ENCODE results near the gene KCNK5.

The KCNK5 gene

DNA sequence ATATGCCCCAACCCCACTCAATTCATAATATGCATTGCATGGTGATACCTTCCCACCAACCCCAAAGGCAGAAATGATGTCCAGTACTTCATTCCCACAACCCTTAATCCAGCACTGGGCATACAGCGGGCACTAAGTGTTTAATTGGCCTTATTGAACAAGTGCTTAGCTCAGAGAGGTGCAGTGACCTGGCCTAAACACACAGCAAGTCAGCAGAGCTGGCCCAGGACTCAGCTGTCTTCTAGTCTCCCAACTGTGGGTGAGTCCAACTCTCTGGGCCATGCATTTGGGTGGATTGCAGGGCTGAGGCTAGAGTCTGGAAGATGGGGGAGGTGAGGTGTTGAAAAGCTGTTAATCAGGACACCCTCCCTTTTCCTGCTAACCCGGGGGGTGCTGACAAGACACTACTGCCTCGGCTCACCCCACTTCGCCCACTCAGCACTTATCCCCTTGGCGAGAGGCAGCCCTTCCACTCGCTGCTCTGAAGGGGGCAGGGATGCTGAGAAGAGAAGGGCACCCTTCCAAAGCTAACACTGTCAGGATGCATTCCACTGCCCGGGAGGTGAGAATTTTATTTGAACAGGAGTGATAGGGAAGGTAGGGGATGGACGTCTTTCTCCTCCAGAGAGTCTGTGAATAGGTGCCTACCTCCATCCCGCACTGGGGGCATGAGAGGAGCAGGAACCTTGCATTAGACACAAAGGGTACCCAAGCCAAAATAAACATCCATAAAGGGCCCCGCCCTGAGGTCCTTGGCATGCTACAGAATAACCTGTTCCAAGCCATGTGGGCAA, 14.2 kb downstream of the KCNK5 start:
- no peak for DNase-seq

DNA sequence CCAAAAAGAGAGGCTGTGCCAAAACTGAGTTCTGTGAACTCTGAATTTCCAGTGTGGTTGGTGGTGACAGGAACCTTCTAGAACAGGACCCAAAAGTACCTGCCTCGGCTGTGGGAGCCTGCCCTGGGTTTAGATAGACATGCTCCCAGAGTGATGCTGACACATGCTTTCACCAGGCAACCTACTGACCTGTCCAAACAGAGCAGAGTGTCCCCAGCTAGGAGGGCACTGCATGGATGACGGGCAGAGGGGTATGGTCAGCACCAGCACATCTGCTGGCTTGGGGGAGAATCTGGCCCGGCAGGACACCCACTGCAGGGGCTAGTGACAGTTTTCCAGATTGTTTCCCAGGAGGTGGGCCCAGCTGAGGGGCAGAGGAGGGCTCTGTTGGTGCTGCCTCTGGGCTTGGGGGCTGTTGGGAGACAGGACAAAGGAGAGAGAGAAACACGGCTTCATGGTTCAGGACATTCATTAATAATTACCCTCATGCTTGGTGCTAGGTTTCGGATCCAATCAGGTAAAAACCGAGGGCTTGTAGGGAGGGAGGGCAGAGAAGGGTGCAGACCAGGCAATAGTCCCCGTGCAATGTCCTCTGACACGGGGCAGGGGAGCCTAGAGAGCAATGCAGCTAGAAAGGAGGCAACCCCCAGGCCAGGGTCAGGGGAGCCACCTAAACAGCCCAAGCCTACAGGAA, 15.0 kb downstream of the KCNK5 start:
- no peak for DNase-seq

DNA sequence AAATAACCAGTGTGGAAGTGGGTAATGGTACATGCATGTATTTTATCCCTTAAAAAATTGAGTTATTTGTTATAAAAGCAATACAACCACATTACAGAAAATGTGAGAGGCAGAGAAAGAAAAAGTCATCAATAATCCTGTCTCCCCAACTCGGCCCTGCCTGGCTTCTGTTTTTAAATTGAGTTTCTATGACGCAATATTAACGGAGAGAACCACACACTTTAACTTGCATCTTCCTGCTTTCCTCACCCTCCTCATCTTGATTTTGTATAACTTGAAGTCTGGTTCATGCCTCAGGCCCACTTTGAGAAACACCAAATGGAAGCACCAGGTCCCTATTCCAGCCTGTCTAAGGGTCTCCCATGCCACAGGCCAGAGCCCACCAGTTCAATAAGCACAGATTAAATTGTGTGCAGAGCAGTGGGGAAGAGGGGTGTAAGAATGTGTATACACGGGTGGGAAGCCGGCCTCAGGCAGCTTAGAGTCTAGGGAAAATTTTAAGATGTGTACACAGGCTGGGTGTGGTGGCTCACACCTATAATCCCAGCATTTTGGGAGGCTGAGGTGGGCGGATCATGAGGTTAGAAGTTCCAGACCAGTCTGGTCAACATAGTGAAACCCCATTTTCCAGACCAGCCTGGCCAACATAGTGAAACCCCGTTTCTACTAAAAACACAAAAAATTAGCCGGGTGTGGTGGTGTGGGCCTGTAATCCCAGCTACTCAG, 15.9 kb downstream of the KCNK5 start:
- no peak for DNase-seq

DNA sequence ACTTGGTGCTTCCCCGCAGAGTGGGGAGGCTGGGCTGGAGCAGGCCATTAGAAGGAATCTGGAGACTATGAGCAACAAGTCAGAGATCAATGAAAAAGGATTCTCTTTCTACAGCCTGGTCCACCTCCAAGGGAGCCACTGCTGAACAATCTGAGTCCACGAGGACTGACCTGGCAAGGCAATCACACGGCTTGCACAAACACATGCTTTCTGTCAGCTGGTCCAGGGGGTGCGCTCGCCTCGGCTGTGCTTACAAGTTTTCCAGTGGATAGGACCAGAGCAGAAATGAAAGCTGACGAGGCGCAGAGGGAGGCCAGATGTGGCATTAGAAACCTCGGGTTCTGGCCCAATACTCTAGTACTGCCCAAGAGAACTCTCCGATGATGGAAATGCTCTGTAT, 18.1 kb downstream of the KCNK5 start:
- no peak for DNase-seq

DNA sequence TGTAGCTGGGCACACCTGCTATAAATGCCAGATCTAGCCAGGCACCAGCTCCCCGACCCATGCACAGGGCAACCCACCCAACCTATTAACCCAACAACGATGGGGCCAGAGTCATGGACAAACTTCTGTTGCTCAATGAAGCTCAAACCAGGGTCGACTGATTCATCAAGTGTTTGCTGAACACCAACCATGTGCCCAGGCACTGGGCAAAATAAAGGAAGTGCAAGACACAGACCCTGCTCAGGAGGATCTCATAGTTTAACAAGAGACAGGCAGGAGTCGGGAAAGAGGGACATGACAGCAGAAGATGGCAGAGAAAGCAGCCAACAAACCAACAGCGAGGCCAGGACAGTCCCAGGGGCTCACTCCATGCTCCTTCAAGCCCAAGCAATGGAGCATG, 18.8 kb downstream of the KCNK5 start:
- no peak for DNase-seq

DNA sequence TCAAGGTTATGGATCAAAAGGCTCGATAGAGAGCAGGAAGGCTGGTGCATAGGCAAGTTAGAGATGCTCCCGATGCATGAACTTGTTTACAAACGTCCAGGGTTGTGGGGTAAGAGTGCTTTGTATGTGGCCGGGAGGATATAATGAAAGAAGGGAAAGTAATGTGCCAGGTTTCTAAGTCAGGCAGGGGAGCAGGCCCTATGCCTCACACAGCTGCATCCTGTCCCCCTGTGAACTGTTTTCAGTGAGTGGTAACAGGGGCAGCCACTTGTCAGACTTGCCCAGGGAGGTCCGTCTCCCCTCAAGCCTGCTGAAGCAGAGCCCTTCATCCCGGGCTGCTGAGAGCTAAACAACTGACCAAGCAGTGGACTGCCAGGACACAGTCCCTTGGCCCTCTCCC, 19.4 kb downstream of the KCNK5 start:
- no peak for DNase-seq

DNA sequence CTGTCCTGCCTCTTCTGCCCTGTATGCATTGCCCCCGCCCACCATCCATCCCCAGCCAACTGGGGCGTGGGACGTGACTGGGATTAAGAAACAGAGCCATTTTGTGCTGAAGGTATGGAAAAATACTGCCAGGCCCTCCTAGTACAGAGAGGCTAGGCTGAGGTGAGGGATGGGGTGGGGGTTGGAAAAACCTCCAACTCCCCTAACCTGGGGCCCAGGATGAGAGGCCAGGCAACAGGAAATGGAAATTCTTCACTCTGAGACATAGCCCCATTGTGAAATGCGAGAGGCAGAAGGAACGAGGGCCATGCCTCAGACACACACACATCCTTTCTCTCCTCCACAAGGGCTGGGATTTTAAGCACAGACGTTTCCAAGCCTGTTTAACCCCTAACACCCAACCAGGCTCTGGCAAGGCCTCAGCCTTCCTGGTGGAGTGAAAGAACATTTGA, 19.9 kb downstream of the KCNK5 start:
- no peak for DNase-seq

DNA sequence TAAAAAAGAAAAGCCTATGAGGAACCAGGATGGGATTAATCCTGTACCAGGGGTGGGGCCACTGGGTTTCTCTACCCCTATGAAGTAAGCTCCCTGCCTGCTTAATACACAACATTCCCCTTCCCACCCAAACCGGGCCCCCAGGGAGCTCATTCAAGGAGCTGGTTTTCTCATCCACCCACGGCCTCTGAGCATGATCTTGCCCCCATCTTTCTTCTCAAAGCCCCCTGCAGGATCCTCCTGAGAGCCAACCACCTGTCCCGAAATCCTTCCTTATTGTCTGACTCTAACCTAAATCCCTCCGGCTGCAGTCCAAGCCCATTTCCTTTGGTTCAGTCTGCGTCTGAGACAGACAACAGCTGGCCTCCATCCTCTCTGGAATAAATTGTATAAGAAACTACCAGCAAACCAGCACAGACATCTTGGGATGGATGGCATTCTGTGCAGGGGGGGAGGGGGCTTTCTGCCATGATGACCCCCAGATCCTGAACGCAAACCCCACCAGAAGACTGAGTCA, 21.0 kb downstream of the KCNK5 start:
- no peak for DNase-seq

DNA sequence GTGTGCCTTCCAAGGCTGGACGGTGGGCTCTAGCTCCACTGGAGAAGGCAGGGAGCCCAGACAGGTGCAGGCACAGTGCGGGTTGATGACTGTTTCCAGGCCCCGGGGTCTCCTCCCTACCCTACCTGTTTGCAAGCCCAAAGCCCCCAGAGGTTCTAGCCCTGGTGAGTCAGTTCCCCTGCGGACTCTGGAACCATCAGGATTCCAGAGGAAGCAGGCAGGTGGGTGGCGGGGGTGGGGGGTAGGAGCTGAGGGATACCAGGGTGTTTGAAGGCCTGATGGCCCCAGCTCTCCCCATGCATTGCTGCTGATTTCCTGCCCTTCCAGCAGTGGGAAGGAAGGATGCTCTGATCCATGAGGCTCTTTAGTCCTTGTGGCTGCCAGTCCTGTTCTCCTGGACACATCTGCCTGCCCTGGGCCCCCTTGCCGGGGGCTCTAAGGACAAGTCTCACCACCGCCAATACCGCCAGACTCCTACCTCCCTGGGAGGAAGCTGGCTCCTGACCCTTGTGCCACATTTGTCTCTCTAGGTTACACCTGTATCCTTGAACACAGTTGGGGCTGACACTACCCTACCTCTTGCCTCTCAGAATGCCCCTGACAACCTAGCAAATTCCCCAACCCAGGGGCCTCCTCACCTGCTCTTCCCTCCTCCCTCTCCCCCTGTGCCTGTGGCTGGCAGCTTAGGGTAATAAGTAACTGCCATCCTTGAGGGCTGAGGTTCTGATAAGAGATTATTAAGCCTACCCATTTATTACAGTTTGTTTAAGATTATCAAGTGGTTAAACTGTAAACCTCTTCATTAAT, 21.7 kb downstream of the KCNK5 start:
- DNase-seq: no peak

DNA sequence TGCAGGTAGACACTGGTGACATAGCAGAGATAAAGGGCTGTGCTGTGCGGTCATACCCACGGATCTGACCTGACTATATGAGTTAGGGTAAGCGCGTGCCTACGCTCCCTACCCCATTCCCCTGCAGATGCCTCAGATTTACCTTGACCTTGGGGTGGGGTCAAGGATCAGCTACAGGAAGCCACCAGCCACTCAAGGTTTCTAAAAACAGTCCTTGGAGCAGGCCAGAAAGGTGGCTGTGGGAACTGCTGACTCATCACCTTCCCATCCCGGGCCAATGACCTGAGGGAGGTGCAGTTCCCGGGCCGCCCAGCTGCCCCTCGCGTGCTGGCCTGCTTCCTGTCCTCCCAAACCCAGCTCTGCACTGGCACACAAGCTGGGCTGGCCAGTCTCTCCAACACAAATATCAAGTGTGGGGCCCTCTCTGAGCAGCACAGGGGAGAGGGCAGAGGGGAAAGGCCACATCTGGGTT, 23.0 kb downstream of the KCNK5 start:
- DNase-seq: no peak

DNA sequence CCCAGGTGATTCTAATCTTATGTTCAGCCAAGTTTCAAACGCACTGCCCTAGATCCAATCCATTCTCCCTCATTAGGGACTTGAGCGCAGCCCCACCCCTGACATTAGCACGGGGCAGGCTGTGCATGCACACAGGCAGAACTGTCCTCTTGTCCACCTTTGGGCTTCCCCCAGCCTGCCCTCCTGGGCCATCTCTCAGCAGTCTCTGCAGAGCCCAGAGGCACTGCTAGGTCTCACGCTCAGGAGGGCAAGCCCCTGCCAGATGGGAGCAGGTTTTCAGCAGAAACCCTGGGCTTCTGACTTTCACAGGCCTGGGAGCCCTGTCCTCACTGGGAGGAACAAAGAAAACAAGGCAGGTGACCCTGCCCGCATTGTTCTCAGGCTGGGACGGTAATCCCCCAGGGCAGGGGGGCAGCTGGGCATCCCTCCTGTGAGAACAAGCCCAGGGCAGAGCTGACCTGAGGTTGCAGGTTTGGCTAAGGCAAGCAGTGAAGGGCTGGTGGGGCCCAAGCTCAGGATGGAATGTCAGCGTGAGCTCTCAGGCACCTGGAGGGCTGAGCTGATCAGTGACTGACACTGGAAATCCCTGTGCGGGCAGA, 24.5 kb downstream of the KCNK5 start:
- DNase-seq: no peak

DNA sequence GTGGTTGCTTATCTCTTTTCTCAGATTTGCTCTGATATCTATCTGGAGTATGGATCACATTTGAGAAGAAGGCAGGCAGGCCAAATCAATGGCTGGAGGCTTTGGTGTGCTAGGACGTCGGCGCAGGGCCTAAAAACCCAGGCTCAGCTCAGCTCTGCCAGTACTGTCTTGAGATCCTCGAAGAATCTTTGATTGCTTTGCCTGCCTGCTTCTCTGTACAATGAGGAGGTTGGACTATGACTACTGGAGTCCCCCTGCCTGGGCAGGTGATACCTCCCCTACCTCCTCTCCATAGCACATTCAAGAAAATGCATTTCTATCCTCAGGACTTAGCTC, 25.1 kb downstream of the KCNK5 start:
- no peak for DNase-seq

DNA sequence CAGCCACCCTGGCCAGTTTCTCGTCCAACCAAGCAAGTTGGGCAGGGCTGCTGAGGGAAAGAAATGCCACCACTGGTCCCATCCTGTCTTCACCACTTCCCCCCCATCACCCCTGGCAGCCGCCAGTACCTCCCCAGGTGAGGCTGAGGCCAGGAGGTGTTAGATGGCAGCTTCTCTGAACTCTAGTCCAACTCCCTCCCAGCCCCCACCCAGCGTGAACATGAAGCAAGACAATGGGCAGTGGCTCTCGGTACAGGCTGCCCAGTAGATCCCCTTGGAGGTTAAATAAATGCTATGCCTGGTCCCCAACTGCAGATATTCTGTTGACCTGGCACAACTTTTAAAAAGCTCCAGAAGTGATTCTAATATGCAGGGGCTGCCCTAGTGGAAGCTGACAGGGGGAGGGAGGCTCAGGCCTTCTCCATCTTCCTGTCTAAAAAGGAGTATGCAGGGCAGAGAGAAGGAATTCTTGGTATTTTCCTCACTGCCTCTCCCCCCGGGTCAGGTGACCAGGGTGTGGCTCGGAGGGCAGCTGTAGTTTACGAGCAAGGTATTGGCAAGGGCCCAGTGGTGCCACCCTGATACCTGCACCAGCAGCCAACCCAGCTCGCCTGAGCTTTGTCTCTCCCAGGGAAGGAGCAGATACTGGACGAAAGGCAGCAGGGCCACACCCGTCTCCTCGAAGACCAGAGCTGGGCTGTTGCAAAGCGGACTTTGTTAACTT, 25.7 kb downstream of the KCNK5 start:
- no peak for DNase-seq

DNA sequence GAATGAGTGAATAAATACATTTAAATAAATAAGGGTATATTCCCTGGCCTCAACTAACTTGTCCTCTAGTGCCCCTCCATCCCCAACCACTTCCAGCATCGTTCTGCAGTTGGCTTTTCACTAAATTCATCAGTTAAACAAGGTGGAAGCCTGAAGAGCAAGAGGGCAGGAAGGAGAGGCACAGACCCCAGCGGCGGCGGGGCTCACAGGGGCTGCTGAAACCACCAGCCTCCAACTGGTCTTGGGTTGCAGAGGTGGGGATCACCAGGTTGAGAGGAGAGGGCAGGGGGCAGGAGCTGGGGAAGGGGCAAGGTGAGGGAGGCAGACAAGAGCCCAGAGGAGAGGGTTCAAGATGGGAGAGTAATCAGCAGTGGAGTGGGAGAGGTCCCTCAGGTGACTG, 27.1 kb downstream of the KCNK5 start:
- no peak for DNase-seq

DNA sequence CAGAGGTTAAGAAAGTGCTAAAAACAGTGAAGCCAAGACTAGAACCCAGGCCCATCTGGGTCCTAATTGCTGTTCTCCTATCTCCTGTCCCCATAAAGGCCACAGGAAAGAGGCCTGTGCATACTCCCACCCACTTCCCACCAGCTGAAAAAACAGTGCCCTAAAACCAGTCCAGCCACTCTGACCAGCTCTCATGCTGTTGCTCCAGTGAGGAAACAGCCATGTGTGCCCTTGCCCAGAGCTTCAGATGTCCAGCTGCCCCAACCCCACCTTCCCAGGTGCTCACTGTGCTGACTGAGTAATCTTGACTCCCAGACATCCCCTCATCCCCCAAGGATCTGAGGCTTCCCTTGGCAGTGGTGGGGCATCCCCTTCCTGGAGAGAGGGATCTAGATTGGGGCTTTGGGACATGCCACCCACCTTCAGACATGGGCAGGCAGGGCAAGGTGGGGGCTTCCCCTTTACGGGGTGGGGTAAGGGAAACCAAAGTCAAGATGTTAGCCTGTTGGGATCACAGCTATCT, 28.7 kb downstream of the KCNK5 start:
- no peak for DNase-seq

DNA sequence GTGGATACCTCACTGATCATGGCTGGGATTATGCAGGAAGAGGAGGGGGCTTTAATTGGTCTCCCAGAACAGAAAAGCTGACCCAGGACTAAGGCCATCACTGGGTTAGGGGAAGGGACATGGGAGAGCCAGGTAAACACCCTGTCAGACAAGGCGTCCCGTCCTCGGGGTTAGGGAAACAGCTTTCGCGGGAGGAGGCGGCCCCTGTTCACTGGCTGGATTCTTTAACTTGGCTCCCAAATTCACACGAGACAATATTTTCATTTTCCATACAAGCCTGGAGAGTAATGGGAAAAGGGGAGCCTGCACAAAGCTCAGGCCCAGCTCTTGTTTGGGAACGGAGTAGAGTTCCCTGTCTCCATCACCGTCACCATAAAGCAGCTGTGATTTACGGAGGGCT, 29.3 kb downstream of the KCNK5 start:
- DNase-seq: no peak

DNA sequence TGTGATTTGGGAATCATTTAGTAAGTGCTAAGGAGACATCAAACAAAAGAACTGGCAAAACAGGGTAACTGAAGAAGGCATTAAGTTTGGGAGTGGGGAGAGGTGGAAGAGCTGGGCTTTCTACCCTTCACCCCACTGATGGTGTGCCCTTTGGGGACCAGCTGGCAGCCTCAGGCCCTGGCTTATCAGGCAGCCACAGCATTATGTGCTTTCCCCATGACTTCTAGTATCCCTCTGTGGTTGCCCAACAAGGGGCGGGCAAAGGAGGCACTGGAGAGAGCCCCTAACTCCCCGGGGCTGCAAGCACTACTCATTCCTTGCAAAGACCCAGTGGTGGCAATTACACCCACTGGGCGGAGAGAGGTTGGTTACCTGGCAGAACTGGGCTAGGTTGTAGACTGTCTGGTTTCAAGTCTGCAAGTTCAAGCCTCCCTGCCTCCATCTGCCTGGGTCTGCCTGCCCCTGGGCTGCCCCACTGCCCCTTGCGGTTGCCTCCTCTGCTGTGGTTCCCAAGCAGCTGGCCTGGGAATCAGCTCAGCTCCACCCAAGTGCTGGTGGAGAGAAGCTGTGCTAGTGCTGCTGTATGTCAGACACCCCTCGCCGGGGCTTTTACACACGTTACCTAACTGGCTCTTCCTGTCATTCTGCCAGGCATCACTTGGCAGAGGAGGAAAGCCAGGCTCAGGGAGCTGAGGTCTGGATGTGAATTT, 29.9 kb downstream of the KCNK5 start:
- no peak for DNase-seq

DNA sequence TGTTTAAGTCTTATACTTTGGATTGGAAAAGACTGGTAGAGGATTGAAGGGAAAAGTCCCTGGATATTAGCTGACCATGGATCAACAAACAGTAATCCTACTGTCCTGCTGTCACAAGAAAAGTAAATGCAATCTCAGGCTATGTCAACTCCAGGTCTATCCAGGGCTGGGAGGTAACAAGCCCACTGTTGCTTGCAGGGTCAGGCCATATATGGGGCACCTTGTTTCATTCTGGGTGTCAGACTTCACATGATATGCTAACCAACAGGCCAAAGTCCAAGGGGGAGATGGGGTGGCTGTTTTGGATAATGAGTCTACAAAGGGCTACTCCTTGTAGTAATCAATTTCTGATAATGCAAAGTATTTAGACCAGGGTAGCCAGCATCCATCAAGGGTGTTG, 30.7 kb downstream of the KCNK5 start:
- DNase-seq: no peak

DNA sequence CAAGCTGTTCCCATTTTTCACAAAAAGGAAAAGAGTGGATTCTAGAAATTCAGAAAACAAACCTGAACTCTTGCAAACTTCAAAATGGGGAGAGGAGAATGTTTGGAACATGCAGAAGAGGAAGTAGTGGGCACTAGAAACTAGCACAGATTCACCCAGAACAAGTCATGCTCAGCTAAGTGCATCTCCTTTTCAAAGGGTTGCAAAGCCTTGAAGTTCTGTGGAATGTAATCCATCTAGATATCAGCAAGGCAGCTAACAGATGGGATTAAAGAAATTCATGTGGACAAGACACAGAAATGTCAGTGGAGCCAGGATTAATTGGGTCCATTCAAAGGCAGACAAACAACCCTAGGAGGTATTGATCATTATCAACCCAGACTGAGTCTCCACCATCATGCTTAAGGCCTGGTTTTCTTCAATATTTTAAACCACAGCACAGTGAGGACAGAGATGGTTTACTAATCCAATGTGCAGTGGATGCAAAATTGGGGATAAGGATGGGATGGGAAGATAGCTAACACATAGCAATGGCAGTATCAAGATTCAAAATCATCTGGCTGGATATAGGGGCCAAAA, 31.3 kb downstream of the KCNK5 start:
- no peak for DNase-seq

DNA sequence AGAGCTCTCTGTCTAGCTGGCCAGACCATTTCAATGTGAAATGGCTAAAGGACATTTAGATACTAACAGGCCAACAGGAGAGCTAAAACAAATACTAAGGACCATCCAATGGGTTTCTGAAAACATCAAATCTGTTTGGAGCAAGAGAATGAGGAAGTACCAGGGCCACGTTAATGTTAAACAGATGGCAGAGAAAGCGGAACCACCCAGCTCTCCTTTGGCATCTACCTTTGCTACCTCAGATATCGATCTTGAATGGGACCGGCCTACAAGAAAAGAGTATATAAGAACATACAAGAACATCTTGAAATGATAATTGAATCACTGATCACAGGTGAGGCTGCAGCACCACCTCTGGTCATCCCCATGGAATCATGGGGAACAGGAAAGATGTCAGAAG, 31.8 kb downstream of the KCNK5 start:
- no peak for DNase-seq

Measured in GDM1 (cell line).